Urothelium cell line (cell line): ENCODE results near the gene OR9Q1.
"Not testable (repeated sequence)": the region's sequence is repeated elsewhere in the genome, so short reads cannot be mapped to it uniquely, and the experiment has no call there.

ENCODE experiments used
- DNase-seq: peaks from one replicate; pipeline ENCODE4 v3.0.0; 2011; ENCODE audit warnings: low spot score, mixed read lengths
- FAIRE-seq: peaks from 2 replicates; lab custom pipeline; 2011; peaks lifted over from hg19 to GRCh38; lab: Jason Lieb, UNC

Gene OR9Q1

DNA sequence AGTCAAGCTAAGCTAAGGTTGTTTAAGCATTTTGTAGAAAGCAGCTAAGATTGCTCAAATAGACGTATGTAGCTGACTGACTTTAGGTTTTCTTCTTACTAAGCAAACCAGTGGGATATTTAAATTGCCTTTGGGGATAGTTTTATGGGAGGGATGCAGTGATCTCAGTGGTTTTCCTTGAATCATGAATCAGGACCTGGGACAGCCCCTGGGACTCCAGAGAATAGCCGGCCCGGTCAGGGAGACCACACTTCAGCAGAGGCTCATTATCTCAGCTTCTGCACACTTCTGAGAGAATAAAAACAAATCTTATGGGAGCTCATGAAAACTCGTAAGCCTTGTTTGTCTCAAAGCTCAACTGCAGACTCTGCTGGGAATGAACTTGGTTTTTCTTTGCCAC, 101.8 kb downstream of the OR9Q1 start, which contains the start of gene OR9I1:
Gene OR9I1 (minus strand): TSS at position 62 of the 400 bp plus-strand sequence. CDS start 6,086 bp downstream, outside the sequence.
- no peak for FAIRE-seq

DNA sequence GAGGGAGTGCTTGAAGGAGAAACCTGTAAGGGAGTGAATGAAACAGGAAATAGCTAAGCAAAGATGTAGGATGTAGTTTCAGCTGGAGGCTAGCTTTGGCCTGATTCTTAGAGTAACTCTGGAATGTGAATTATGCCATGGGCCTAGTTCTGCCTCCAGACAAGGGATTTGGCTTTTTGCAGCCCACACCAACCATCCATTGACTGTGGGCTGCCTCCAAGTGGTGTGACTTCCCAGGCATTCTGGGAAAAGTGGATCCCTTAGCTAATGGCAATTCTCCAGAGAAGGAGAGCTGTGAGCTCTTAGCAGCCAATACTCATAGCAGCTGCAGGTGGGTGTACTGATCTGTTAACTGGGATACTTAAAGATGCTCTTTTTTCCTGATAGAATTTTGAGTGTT, 103.7 kb downstream of the OR9Q1 start:
- DNase-seq (no peak), FAIRE-seq (no peak)

More for the DNA sequence above, 101.8 kb downstream of the OR9Q1 start, which contains the start of gene OR9I1:
- no peak for DNase-seq

DNA sequence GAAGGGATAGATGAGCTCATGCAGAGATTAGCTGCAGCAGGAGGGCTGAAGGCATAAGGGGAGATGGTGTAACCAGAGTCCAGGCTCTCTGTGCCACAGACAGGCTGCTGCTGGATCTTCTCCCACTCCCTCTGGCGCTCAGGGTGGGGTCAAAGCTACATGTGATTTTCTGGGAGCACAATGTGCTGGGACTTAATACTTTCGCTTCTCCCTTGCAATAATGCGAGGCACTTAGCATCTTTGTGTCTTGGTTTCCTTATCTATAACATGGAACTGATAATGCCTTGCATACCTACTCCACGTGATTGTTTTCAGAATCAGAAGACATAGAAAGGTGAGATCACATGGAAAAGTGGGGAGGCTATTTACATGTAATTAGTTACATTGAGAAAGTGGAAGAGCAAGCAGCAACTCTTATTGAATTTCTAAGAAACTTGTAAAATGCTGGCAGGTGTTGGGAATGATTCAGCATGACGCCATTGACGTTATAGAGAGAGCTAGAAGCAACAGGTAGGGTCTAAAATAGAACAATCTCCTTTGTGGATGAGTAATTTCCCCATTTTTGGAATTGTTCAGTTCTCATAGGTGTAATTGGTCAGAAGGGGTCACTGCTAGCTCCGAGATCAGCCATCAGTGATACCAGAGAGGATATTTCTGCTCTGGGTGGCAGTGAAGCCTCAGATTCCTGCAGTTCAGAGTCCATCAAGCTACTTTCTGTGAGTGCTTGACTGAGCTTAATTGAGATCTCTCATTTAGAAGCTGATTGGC, 109.8 kb downstream of the OR9Q1 start:
- DNase-seq (no peak), FAIRE-seq (no peak)

DNA sequence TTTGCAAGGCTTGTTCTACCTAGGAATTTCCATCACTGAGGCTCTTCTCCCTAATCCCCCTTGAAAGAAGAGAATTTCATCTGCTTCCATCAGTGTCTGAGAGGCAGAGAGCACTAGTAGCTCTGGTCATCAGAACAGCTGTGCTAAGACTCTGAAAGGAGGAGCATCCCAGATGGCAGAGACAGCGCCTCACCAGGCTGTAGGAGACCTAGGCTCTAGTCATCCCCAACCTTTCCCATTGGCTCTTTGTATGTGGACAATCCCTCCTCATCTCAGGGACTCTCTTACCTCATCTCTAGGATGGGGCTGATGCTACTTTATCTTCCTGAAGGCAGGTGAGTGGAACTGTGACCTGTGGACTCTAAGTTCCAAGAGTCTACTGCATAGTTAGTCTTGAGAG, 110.5 kb downstream of the OR9Q1 start:
- FAIRE-seq (no peak), DNase-seq (no peak)

DNA sequence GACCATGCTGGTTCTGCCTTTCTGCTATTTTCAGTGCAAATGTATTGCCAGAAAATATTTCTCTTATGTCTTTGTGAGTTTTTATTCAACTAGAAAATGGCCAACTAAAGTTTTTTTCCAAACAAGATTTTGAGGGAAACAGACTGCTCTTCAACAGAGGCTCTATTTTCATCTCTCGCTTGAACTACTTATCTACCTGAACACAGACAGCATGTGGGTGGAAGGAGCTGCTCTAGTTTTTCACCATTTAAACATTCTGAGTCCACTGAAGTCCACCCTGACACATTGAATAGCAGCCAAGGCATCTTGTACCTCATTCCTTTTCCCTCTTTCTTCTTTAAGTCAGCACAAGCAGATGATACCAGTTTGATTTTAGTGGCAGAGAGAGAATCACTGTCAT, 111.5 kb downstream of the OR9Q1 start:
- DNase-seq (no peak), FAIRE-seq (no peak)

DNA sequence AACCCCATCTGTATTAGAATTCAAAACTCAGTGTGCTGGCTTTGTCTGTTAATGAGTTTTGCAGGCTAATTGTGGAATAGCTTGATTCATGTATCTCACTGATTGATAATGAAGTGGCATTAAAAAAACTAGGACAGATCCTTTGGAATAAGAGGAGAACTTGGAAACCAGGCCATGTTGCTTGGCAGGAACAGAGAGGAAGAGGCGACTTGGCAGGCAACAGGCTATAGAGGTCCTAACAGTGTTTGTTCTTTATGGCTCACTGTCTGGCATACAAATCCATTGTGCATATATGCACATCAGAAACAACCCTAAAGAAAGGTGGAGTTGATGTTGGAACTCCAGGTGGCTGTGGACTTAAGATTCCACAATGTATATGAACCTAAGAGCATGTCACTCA, 119.1 kb downstream of the OR9Q1 start:
- FAIRE-seq (no peak), DNase-seq (no peak)

DNA sequence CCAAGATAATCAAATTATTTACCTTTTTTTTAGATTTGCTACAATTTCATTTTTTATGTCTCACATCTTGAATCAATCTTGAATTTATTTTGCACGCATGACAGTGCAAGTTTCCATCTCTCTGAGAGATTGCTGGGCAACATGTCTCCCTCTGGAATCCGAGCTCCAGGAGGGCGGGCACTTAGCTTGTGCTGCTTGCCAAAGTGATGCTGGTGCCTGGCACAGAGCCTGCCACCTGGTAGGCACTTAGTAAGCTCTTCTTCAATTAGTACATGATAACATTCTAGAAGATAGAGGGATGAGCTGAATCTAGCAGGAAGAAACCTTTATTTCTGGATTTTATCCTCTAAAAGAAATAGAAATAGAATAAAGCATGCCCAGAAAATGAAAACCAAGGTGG, 129.1 kb downstream of the OR9Q1 start:
- DNase-seq (no peak), FAIRE-seq (no peak)

DNA sequence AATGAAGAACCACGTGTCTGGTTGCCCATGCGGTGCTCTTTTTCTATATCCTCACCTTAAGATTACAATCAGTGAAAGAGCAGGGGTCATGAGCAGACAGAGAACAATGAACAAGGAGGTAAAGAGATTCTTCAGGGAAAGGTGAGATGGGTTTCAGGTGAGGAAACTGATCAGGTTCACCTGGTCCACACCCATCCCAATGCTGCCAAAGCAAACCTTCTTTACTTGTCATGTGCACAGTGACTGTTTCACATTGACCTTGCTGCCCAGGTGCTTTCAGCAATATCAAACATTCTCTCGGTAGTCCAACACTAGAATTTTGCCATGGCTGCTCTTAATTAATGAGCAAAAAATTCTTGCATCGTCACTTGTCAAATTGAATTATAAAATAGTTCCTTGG, 140.7 kb downstream of the OR9Q1 start:
- FAIRE-seq (no peak), DNase-seq (no peak)

DNA sequence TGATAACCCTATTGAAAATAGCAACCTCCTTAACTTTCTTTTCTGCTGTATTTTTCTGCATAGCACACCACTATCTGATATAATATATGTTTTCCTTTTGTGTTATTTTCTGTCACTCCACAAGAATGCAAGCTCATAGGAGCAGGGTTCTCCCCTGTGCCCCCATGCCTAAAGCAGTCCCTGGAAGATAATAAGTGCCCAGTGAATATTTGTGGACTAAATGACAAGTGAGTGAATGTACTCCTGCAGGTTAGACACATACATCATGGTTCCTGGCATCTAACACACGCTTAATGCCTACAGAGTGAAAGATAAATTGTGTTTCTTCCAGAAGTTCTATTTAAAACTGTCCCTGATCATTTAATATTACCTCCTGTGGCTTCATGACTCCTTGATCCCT, 141.3 kb downstream of the OR9Q1 start:
- no peak for DNase-seq
- no peak for FAIRE-seq

DNA sequence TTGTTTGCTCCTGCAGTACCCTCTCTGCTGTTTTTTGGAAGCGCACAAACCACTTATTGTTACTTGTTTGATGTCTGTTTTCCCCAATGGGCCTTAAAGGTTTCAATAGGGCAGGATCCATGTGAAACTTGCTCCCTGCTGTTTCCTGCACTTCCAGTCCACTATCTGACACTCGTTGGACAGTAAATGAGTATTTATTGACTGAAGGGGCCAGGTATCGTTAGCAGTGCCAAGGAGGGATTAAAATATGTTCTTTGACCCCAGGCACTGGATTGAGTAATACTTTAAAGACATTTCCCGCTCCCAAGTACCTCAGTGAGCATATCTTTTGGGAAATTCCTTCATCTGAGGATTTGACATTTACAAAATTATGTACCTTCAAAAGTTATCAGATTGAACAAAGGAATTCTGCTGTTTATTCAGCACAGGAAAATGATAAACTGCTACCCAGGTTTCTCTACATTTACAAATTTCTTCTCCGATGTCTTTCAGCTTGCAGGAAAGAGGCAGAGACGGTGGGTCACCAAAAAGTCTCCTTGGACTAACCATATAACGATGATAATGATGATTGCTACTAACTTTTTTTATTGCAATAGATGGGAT, 141.9 kb downstream of the OR9Q1 start:
- FAIRE-seq (no peak), DNase-seq (no peak)

DNA sequence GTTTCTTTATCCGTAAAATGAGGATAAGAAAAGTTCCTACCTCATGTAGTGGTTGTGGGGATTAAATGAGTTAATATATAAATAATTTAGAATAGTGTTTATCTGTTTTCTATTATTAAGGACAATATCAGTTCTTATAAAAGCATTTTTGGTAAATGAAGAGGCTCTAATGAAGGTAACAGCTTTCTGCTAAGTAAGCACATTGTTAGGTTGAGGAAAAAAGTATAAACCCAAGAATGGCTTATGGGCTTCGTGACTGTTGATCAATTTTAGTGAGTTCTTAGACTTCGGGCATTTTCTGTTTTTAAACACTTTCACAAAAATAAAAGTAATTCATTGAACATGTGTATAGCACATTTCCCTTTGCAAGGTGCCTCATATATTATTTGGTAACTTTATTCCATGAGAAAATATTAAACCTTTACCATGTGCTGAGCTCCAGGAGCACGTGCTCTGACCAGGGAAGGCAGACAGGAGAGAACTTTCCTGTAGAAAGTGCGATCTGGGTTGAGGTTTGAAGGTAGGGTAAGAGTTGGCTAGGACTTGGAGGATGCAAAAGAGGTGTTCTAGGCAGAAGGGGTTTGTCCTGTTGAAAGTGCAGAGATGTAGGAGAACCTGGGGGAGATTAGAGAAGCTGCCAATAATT, 153.9 kb downstream of the OR9Q1 start:
- DNase-seq (no peak), FAIRE-seq (no peak)

DNA sequence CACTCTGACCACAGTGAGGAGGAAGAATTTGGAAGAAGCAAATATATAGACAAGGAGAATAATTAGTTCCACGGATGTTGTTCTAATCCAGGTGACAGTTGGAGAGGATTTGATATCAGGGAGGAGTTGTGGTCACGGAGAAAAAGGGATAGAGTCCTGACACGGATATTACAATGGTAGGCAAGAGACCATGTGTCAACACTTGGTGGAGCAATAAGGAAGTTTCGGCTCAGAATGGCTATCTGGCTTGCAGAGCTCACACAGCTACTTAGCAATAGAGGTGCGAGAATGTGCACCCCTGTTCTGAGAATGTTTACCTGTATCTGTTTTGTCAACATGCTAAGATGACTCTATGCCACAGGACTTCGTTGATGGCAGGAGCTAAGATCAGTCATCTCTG, 154.8 kb downstream of the OR9Q1 start:
- DNase-seq, result no peak
- FAIRE-seq, result no peak

DNA sequence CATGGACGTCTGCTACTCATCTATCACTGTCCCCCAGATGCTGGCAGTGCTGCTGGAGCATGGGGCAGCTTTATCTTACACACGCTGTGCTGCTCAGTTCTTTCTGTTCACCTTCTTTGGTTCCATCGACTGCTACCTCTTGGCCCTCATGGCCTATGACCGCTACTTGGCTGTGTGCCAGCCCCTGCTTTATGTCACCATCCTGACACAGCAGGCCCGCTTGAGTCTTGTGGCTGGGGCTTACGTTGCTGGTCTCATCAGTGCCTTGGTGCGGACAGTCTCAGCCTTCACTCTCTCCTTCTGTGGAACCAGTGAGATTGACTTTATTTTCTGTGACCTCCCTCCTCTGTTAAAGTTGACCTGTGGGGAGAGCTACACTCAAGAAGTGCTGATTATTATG, 156.0 kb downstream of the OR9Q1 start:
- FAIRE-seq (no peak), DNase-seq (no peak)

DNA sequence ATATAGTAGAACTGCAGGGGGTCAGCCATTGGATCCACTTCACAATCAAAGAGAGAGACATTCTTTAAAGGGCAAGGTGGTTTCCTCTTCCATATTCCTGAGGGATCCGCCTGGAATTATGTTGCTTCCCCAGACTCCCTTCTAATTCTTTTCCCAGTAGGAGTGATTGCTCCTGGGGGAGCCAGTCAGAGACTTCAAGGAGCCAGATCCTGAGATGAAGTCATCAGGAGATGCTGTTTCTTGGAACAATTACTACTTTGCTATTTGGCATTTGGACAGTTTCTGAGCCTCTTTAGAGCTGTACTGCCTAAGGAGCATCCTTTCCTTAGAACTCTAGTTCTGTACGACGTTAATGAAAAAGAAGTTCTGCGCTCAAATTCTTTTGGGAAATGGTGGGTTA, 163.3 kb downstream of the OR9Q1 start:
- no peak for FAIRE-seq

DNA sequence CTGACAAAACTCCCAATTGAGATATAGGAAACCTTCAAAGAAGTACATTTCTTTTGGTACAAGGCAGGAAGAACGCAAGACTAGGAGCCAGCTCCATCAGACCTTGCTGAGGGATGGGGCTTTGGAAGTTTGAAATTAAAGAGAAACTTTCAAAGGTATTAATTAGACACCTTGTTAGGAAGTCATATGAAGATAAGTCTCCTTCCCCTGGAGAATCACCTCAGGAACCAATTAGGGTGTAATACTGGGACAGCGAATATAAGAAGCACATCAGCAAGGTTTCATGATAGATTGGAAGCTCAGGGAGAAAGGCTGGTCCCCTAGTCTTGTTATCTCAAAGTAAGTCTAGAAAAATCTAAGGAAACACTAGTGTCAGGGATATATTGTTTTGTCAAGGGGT, 165.1 kb downstream of the OR9Q1 start, which contains the start of gene OR9Q2:
Gene OR9Q2 (plus strand): TSS at position 301 of the 400 bp plus-strand sequence. CDS start 1,421 bp downstream, outside the sequence.
- FAIRE-seq (no peak), DNase-seq (no peak)

More for the DNA sequence above, 163.3 kb downstream of the OR9Q1 start:
- DNase-seq, result no peak

DNA sequence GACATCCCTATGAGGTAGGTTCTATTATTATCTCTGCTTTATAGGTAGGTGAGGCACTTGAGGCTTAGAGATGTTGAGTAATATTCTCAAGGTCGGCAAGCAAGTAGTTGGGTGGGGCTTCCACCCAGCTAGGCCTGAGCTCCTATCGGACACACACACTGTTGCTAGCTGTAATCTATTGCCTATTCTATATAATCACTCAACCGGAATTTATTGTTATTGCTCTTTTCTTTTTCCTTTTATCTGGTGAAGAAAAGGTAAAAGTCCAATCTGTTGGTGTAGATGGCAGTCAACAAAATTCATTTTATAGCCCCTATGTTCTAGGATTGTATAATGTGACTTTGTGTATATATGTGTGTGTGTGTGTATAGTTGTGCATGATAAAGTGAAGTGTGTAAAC, 168.5 kb downstream of the OR9Q1 start:
- FAIRE-seq, result no peak

DNA sequence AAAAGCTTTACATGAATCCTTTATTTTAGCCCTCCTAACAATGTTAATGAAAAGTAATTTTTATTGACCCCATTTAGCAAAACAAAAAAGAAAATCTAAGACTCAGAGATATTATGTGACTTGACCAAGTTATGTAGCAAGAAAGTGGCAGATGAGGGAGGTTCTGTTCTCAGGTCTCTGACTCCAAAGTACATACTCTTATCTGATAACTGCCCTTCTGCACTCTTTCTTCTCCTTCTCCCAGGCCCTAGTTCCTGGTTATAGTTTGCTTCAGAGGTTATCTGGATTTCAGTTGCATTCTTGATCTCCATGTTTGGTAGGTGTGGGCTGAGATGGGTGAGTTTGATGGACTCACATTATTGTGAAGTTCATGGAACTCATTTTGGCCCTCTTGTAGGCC, 169.7 kb downstream of the OR9Q1 start:
- FAIRE-seq (no peak), DNase-seq (no peak)

More for the DNA sequence above, 168.5 kb downstream of the OR9Q1 start:
- no peak for DNase-seq

DNA sequence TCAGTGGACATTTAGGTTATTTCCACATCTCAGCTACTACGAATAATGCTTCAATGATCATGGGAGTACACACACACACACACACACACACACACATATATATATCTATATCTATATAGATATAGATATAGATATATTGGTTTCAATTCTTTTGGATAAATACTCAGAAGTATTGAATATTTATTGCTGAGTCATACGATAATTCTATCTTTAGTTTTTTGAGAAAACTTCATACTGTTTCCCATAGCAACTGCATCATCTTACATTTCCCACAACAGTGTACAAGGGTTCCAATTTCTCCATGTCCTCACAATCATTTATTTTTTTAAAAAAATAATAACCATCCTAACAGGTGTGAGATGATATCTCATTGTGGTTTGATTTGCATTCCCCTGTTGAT, 172.3 kb downstream of the OR9Q1 start:
- DNase-seq, result no peak
- FAIRE-seq, result no peak

DNA sequence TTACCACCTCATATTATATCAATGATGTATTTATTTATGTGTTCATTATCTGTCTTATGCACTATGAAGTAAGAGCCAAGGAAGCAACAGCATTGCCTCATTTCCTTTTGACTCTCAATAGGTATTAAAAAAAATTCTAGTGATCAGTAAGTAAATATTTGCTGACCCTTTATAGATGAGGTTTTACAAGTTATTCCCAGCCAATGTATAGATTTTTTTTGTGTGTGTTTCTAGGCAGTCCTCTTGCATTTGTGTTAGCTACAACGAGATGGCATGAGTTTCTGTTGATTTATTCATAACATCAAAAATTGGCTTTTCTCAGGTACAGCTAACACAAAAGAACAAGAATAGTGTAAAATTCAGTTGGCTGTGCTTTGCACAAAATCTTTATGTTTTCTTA, 175.6 kb downstream of the OR9Q1 start:
- DNase-seq, result no peak
- FAIRE-seq, result no peak

DNA sequence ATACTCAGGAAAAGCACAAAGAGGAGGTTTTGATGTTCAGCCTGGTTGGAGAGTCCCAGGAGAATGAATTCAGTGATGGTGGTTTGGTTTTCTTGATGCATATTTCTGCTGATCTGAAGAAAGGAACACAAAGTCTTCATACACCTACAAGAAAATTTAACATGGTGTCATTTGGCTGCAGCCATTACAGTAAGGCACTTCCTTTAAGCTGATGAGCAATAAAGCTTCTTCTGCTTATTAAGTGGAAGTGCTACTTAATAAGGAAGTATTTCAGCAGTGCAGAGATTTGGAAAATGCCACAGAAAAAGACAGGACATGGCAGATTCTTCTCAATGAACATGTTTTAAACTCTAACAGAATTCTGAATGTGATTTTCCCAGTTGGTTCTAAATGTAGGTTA, 180.4 kb downstream of the OR9Q1 start, which contains the start of gene OR1S2:
Gene OR1S2 (minus strand): TSS at position 101 of the 400 bp plus-strand sequence. CDS start 0 bp downstream, at position 101.
- no peak for FAIRE-seq
- no peak for DNase-seq

DNA sequence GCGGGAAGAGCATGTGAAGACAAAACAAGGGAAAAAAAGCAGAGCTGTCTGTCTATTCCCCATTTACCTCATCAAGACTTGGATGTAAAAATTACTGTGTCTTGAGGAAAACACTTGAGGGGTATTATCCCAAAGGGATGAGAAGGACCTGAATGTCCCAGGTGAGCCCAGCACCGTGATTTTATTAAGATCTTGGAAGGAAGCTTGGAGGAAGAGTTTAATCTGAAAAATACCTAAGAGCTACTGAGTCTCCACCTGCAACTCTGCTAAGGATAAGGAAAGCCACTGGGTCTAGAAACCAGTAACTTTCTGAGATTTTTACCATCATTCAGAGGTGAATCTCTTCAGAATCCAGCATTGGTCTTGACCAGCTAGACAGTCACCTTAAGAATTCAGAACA, 188.7 kb downstream of the OR9Q1 start, which contains the start of gene OR1S1:
Gene OR1S1 (plus strand): TSS at position 301 of the 400 bp plus-strand sequence.
- DNase-seq, FAIRE-seq: not testable (repeated sequence)

DNA sequence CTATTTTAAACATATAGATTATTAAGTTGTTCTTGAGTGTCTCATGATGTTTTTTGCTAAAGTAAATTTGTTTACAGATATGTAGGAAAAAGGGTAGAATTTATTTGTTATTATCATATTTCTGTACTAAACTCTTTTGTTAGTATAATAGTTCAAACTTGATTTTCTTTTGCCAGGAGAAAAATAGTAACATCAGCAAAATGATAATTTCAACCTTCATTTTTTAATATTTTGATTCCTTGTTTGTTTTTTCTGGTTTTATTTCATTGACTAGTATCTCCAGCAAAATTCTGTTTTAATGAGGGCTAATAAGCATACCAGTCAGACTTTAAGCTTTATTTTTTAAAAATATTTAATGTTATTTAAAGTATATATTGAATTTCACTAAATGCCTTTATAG, 192.8 kb downstream of the OR9Q1 start:
- DNase-seq (no peak), FAIRE-seq (no peak)
